NCI-H69 (cell line): Measurements from ENCODE around the gene ZP1.
A peak's percentile ranks its signal among the peaks of the same experiment; 100 is the strongest.
"Not testable (repeated sequence)": the region's sequence is repeated elsewhere in the genome, so short reads cannot be mapped to it uniquely, and the experiment has no call there.

Experiments used
- DNase-seq: peaks from one replicate; lab custom pipeline; 2025; lab: John Stamatoyannopoulos, UW

ZP1 gene, protein sequence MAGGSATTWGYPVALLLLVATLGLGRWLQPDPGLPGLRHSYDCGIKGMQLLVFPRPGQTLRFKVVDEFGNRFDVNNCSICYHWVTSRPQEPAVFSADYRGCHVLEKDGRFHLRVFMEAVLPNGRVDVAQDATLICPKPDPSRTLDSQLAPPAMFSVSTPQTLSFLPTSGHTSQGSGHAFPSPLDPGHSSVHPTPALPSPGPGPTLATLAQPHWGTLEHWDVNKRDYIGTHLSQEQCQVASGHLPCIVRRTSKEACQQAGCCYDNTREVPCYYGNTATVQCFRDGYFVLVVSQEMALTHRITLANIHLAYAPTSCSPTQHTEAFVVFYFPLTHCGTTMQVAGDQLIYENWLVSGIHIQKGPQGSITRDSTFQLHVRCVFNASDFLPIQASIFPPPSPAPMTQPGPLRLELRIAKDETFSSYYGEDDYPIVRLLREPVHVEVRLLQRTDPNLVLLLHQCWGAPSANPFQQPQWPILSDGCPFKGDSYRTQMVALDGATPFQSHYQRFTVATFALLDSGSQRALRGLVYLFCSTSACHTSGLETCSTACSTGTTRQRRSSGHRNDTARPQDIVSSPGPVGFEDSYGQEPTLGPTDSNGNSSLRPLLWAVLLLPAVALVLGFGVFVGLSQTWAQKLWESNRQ

DNA sequence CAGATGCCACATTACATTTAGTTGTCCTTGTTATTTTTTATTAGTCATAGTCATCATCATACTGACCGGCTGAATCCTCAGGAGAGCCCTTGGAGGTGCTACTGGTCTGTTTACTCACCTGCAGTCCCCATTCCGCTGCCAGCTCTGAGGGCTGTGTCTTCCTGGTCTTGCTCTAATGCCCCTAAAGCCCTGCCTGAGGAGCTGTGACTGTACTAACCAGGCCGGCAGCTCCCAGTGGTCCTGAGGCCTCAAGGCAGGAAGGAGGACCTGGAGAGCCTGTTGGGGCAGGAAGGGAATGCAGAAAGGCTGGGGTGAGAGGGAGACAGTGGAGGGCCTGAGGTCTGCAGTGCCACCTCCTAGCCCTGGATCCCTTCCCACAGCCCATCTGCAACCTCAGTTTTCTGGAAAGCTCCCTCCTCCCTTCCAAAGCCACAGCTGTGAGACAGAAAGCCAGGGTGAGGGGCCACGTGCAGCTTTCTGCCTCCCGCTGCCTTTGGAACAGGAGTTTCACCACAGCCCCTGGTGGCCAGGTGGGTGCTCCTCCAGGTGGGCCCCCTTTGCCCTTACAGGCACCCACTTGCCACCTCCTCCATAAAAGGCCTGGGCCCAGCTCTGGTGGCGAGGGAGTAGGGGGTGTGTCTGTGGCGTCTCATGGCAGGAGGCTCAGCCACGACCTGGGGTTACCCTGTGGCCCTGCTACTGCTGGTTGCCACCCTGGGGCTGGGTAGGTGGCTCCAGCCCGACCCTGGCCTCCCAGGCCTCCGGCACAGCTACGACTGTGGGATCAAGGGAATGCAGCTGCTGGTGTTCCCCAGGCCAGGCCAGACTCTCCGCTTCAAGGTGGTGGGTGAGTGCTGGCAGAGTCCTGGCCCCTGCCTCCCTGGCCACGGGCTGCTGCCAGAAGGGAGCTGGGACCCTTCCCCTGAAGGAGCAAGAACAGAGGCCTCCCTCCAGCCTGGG is at the start of gene ZP1:
ZP1 (plus strand) TSS at position 632 of the 960 bp plus-strand sequence; CDS start at position 652, 20 bp downstream.
- peak; percentile 92 for DNase-seq

DNA sequence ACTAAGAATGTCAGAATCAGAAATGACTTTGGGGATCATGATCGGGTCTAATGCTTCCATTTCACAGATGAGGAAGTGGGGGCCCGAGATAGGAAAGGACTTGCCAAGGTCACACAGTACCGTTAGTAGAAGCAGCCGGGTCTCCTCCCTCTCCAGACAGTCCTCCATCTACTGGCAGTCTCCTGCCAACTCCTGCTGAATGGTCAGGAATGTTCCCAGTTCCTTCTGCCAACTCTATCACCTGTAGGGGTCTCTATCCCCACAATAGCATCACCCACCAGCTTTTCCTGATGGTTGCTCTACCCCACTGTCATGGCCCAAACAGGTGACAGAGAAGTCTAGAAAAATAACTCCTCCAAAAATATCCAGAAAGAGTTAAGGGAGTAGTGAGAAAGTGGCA is 49.3 kb upstream of the ZP1 start:
- no peak for DNase-seq

DNA sequence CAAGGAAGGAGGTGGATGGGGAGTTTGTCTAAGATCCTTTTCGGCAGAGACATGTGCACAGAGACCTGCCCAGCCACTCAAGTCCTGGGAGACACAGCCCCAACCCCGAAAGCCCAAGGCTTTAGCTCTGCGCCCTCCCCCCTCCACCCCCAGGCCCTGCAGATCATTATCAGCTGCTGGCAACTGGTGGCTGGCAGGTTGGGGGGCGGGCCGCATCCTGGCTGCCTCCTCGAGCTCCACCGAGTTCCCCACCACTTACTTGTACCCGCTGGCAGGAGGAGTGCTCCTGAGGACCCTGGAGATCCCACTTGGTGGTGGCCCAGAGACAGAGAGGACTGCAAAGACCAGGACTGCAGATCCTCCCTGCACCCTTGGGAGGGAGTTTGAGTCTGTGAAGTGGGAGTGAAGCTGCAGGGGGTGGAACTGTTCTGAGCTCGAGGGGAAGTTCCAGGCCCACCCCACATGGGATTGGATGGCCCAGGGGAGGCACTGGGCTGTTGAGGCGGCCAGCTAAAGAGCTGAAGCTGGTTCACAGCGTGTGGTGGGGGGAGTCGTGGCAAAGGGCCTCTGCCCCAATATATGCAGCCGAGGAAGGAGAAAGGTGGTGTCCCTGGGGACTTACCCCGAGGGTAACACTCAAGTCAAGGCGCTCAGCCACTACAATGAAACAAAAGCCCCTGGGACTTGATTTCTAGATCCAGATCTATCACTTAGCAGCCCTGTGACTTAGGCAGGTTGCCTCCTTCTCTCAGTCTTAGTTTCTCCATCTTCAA is 45.3 kb upstream of the ZP1 start:
- no peak for DNase-seq

DNA sequence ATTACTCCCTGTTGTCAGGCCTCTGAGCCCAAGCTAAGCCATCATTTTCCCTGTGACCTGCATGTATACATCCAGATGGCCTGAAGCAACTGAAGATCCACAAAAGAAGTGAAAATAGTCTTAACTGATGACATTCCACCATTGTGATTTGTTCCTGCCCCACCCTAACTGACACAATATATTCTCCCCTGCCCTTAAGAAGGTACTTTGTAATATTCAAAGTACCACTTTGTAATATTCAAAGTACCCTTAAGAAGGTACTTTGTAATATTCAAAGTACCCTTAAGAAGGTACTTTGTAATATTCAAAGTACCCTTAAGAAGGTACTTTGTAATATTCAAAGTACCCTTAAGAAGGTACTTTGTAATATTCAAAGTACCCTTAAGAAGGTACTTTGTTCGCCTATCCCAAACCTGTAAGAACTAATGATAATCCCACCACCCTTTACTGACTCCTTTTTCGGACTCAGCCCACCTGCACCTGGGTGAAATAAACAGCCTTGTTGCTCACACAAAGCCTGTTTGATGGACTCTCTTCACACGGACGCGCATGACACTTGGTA is 43.5 kb upstream of the ZP1 start:
- DNase-seq = not testable (repeated sequence)

DNA sequence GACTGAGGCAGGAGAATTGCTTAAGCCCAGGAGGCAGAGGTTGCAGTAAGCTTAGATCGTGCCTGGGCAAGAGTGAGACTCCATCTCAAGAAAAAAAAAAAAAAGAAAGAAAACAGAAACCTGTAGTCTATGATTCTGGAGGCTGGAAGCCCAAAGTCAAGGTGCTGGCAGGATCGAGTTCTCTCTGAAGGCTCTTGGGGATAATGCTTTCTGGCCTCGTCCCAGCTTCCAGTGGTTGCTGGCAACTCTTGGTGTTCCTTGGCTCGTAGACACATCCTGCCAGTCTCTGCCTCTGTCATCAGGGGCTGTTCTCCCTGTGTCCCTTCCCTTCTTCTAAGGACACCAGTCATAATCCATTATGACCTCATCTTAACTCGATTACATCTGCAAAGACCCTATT is 42.2 kb upstream of the ZP1 start:
- DNase-seq = no peak

GRCh38 chr11:60825790-60826189 is 41.6 kb upstream of the ZP1 start:
- DNase-seq = no peak

GRCh38 chr11:60830478-60831142 is 36.7 kb upstream of the ZP1 start:
- DNase-seq = no peak

DNA sequence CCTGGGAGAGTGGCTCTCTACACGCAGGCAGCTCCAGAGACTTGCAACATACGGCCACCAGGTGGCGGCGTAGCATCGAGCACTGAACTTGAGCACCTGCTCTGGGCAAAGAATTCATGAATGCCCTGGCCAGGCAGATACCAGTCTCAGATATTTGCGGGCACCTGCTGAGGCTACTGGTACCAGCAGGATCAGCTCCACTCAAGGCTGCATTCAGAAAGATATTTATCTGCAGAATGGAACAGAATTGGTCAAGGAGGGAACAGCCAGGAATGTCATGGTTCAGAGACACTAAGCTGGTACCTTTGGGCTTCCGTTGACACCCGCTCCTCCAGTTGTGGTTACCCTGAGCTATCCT is 36.2 kb upstream of the ZP1 start:
- peak; percentile 90 for DNase-seq

- DNase-seq = peak; percentile 79
Observed at GRCh38 chr11:60831501-60832079, 35.8 kb upstream of the ZP1 start.

GRCh38 chr11:60834742-60835533 is 32.4 kb upstream of the ZP1 start:
- no peak for DNase-seq

DNA sequence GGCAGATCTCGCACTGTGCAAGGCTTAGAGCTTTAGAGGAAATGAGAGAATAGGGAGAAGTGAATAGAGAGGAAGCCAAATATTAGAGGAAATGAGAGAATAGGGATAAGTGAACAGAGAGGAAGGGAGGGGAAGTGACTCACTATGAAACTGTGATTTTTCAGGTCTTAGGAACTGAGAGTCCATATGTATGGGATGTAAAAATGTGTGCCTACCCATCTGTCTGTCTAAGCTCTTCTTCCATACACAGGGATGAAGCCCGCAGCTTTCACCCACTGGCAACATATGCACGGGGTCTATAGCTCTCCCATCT is 31.9 kb upstream of the ZP1 start:
- DNase-seq = no peak

DNA sequence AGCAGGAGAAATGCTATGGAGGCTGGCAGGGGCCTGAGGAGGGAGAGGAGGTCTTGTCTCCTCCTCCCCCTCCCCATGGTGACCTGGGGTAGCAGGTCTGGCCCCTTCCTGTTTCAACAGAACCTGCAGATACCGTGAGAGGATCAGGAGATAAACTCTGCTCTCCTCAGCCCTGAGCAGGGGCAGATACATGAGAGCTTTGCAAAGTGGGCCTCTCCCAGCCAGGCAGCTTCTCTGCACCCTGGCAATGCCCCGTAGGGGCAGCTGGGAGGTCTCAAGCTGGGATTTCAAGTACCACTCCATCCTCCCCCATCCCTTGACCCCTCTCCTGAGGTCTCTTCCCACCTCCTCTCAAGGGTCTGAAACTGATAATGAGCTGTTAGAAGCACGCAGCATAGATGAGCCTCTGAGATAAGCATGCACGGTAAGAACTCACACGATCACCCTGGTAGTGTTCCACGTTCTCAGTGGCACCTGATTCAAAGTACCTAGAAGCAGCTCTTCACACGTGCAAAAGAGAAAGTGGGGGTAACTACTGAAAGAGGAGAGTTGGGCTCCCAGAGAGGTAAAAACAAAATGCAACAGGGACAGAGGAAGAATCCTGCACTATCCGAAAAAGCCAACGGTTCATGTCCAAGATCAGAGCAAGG is 30.4 kb upstream of the ZP1 start:
- no peak for DNase-seq

GRCh38 chr11:60838132-60838531 is 29.2 kb upstream of the ZP1 start:
- DNase-seq = no peak

GRCh38 chr11:60840470-60841430 is 26.6 kb upstream of the ZP1 start:
- no peak for DNase-seq

GRCh38 chr11:60841797-60842667 is 25.3 kb upstream of the ZP1 start, which contains the start of gene CCDC86:
Gene CCDC86, plus strand, starts transcription at chr11:60842113. Its CDS starts 12 bp downstream, at chr11:60842125.
- DNase-seq = peak; percentile 97

DNA sequence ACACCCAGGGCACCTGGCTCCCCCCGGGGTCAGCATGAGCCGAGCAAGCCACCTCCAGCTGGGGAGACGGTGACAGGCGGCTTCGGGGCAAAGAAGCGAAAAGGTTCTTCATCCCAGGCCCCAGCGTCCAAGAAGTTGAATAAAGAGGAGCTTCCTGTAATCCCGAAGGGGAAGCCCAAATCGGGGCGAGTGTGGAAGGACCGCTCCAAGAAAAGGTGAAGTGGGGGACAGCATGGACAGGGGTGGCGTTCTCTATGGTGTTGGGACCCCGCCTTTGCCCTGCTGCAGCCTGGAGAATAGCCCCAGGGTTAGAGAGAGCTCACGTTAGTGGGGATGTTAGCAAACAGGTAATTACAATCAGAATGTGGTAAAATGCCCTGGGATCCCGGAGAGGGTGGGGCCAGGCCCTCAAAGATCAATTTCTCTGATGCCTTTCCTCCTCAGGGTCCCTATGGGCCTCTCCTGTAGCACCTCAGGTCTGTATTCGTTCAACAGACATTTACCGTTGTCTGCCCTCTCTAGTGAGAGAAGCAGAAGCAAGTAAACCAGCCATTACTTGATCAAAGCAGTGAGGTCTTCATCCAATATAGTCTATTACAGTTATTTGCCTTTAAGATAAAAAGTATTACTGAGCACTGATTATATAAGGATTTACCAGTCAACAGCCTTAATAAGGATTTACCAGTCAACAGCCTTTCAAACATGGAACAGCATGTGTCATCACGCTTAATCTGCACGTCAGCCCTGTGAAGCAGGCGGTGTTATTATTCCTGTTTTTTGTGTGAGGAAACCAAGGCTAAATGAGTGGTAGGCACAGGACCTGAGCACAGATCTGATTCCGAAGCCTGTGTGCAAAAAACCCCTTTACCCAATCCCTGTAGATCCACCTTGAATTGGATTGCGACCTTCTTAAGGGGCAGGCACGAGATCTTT is 24.4 kb upstream of the ZP1 start:
- DNase-seq = peak; percentile 43
